DMS153 treated with DMSO at 0.1 percent for 48 hours (cell line): ENCODE data around the gene MMS19.
"Not testable (repeated sequence)": the region's sequence is repeated elsewhere in the genome, so short reads cannot be mapped to it uniquely, and the experiment has no call there.

ENCODE experiments used
- DNase-seq: peaks from one replicate; lab custom pipeline; 2025; ENCODE audit not compliant: unreplicated experiment; lab: John Stamatoyannopoulos, UW

Gene MMS19

GRCh38 chr10:97426776-97427570 lies 71.2 kb downstream of the MMS19 start:
- no peak for DNase-seq

DNA sequence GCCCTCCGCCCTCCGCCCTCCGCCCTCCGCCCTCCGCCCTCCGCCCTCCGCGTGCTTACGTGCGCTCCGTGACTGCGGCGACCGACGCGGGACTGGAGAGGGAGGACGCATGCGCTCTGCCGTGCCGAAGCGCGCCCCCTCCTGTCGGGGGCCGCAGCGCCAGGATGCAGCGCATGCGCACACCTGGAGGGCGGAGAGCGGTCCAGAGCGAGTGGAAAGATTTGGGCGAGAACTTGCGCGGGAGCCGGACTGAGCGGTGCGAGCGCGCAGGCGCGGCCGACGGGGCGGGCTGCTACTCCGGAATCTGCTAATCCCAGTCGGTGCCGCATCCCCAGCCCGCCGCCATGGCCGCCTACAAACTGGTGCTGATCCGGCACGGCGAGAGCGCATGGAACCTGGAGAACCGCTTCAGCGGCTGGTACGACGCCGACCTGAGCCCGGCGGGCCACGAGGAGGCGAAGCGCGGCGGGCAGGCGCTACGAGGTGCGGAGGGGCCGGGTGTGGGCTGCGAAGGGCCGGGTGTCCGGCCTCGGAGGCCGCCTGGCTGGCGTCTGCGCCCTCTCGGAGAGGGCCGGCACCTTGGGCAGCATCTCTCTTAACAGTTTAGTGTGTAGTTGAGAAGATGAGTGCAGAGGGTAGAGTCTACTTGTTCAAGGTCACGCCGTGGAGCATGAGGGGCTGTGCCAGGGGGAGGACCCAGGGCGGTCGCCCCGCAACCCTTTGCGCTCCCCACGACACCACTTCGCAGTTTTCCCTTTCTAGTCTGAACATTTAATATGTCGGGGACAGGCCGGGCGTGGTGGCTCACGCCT lies 72.1 kb downstream of the MMS19 start, which contains the start of gene PGAM1:
TSS of gene PGAM1 (plus strand) at position 228 of the 812 bp plus-strand sequence. CDS start at position 345, 117 bp downstream.
- DNase-seq, result peak; percentile 94

DNA sequence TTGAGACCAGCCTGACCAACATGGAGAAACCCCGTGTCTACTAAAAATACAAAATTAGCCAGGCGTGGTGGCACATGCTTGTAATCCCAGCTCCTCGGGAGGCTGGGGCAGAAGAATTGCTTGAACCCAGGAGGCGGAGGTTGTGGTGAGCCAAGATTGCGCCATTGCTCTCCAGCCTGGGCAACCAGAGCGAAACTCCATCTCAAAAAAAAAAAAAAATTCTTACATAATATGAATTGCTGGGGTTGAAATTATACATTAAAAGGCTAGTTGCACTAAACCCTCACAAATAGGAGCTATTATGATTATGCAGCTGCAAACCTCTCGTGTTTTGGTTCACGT lies 74.5 kb downstream of the MMS19 start:
- not testable (repeated sequence) for DNase-seq

DNA sequence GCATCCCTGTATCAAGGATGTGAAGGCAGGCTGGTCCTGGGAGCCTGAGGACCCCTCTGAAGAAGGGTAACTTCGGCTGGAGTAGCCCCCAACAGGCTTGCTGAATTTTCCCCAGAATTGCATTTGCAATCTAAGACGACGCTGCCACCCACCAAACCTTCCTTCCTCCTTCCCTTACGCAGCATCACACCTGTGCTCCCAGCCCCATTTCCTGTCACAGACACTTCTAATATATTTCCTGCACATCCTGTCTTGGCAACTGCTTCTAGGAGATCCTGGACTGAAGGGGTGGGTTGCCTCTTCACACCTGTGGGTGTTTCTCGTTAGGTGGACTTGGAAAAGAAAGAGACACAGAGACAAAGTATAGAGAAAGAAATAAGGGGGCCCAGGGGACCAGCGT lies 81.7 kb downstream of the MMS19 start:
- no peak for DNase-seq

DNA sequence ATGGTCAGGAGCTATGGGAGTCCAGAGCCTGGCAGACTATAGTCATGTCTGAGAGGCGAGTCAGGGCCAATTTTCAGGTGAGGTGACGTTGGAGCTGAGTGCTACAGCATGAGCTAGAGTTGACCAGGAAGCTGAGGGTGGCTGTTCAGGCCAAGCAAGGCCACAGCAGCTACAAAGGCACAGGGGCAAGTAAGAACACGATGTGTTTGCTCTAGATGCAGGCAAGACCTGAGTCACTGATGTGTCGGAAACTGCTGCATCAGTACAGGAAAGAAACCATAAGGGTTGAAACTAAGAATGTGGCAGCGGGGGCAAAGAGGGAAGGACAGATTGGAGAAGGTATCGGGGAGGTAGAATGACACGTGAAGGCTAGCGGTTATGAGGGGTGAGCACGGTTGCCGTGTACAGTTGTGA lies 85.3 kb downstream of the MMS19 start:
- DNase-seq, result no peak

DNA sequence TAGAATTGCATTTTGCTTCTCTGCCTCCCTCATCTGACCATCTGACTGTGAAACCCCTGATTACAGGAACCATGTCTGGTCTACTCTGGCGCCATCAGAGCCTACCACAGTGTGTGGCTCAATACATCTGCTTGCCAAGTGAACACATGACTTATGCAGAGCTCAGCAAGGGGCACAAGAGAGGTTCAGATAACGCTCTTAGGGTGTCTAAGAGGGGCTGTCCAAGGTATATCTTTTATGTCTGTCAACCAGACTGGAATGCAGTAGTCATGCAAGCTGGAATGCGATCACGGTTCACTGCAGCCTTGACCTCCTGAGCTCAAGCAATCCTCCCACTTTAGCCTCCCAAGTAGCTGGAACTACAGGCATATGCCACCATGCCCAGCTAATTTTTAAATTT lies 86.8 kb downstream of the MMS19 start:
- no peak for DNase-seq

DNA sequence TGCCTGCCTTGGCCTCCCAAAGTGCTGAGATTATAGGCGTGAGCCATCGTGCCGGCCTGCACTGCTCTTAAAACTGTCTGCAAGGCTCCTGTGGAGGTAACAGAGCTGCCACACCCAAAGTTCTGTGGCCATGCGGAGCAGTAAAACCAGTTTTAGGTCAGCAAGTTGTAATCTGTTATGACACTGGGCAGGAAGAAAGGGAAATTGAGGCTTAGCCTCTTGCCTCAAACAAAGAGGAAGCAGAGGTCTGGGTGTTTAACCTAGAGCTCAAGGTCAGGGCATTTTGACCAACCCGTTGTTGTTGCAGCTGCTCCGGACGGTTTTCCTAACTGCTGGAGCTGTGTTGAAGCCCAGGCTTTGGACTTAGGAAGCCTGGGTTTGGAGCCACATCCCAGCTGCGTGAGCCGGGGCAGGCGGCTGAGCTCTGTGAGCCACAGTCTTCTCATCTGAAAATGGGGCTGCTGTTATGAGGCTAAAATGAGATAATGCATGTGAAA lies 89.7 kb downstream of the MMS19 start:
- DNase-seq, result no peak
